ENCODE measurements around the gene ARID5B. TPM values are rescaled to one million over a fixed set of nuclear protein-coding genes. Genes with fewer than 3 reads are reported as not detected.
"Not testable (repeated sequence)": the region's sequence is repeated elsewhere in the genome, so short reads cannot be mapped to it uniquely, and the experiment has no call there.

The ARID5B gene
- total RNA-seq, 1 donor from 2014 or later = 13.7 TPM

GRCh38 chr10:62024026-62024701 is 122.7 kb downstream of the ARID5B start:
- Histone ChIP-seq H3K27ac (replicated peaks) (no peak overlapping the region), H3K36me3 (no peaks in the 10 kb centered on the region), H3K4me1 (peaks cover 27% of the 10 kb centered on the region), H3K27me3 (ENCODE audit: low read depth) (no peaks in the 10 kb centered on the region), H3K9me3 (replicated peaks) (no peaks in the 10 kb centered on the region), H3K4me3 (no peak overlapping the region)
- no peak for DNase-seq
- TF ChIP-seq CTCF (IDR thresholded peaks at IDR 0.05; ENCODE audit: borderline replicate concordance) = no peak
- intact Hi-C loops (cut with micrococcal nuclease) = no loop called here

- intact Hi-C loops (cut with micrococcal nuclease) = no loop called here
- DNase-seq = no peak
- TF ChIP-seq CTCF (IDR thresholded peaks at IDR 0.05; ENCODE audit: borderline replicate concordance) = no peak
- Histone ChIP-seq H3K4me1 (peaks cover 16% of the 10 kb centered on the region), H3K9me3 (replicated peaks) (no peaks in the 10 kb centered on the region), H3K4me3 (no peak overlapping the region), H3K27ac (replicated peaks) (no peak overlapping the region), H3K27me3 (ENCODE audit: low read depth) (no peaks in the 10 kb centered on the region), H3K36me3 (no peaks in the 10 kb centered on the region)
Observed at GRCh38 chr10:62025134-62025794, 123.8 kb downstream of the ARID5B start.

GRCh38 chr10:62025901-62026879 is 124.7 kb downstream of the ARID5B start:
- no peak for DNase-seq
- no peaks in the 10 kb centered on the region for H3K36me3 ChIP-seq
- H3K4me3 ChIP-seq = no peak overlapping the region
- H3K27me3 ChIP-seq (ENCODE audit: low read depth) = no peaks in the 10 kb centered on the region
- H3K4me1 ChIP-seq = peaks cover 7% of the 10 kb centered on the region
- intact Hi-C loops (cut with micrococcal nuclease) = no loop called here
- H3K9me3 ChIP-seq (replicated peaks) = no peaks in the 10 kb centered on the region
- no peak overlapping the region for H3K27ac ChIP-seq (replicated peaks)
- TF ChIP-seq CTCF (IDR thresholded peaks at IDR 0.05; ENCODE audit: borderline replicate concordance) = no peak

GRCh38 chr10:62027841-62028501 is 126.5 kb downstream of the ARID5B start:
- no peak for TF ChIP-seq CTCF (IDR thresholded peaks at IDR 0.05; ENCODE audit: borderline replicate concordance)
- intact Hi-C loops (cut with micrococcal nuclease) = no loop called here
- no peak for DNase-seq
- Histone ChIP-seq H3K4me1 (no peaks in the 10 kb centered on the region), H3K9me3 (replicated peaks) (no peaks in the 10 kb centered on the region), H3K27ac (replicated peaks) (no peak overlapping the region), H3K4me3 (no peak overlapping the region), H3K36me3 (no peaks in the 10 kb centered on the region), H3K27me3 (ENCODE audit: low read depth) (no peaks in the 10 kb centered on the region)

- intact Hi-C loops (cut with micrococcal nuclease); H3K36me3 ChIP-seq: not testable (repeated sequence)
Observed at GRCh38 chr10:62028502-62028842, 127.0 kb downstream of the ARID5B start.

More at GRCh38 chr10:62028502-62028842, 127.0 kb downstream of the ARID5B start:
- H3K9me3 ChIP-seq (replicated peaks); H3K4me1 ChIP-seq; H3K27ac ChIP-seq (replicated peaks); DNase-seq; H3K4me3 ChIP-seq; H3K27me3 ChIP-seq (ENCODE audit: low read depth): not testable (repeated sequence)

All from left ventricle myocardium inferior (tissue), 1 donor.